Type B pancreatic cell (in vitro differentiated cells): ENCODE measurements around the gene ZSWIM5. TPM values are rescaled to one million over a fixed set of nuclear protein-coding genes. Genes with fewer than 3 reads are reported as not detected.
"Not testable (repeated sequence)": the region's sequence is repeated elsewhere in the genome, so short reads cannot be mapped to it uniquely, and the experiment has no call there.

Experiments
- DNase-seq: peaks from one replicate; pipeline ENCODE4 v3.0.0; 2021; ENCODE audit warnings: mixed read lengths; ENCODE audit not compliant: unreplicated experiment; ENCODE audit errors: extremely low spot score
- H3K27ac Mint-ChIP-seq: 2 replicates; pipeline ENCODE4 v1.8.0; 2021; ENCODE audit warnings: mild to moderate bottlenecking, mixed read lengths
- H3K27me3 Mint-ChIP-seq: 2 replicates; pipeline ENCODE4 v1.8.0; 2021; ENCODE audit warnings: mixed read lengths
- H3K36me3 Mint-ChIP-seq: 2 replicates; pipeline ENCODE4 v1.8.0; 2021; ENCODE audit warnings: mixed read lengths
- H3K4me1 Mint-ChIP-seq: one replicate; pipeline ENCODE4 v1.8.0; 2021; ENCODE audit warnings: mixed read lengths; ENCODE audit not compliant: unreplicated experiment
- H3K4me3 Mint-ChIP-seq: 2 replicates; pipeline ENCODE4 v1.8.0; 2021; ENCODE audit warnings: mild to moderate bottlenecking, mixed read lengths
- H3K9me3 Mint-ChIP-seq: 2 replicates; pipeline ENCODE4 v1.8.0; 2021; ENCODE audit warnings: mixed read lengths
- long read RNA-seq: library from polyadenylated mRNA; unstranded; transcript quantifications from one replicate; pipeline ENCODE4 v2.0.0, GENCODE V29; 2020
- total RNA-seq: library from RNA; stranded (reverse); gene quantifications from 2 replicates; pipeline ENCODE4 v1.2.1, GENCODE V29; 2021; ENCODE audit warnings: low replicate concordance
- TF ChIP-seq, protein P1 (sequence below): fragments of 200-600 bp; sonication (generic); conservative IDR thresholded peaks from 2 replicates; pipeline ENCODE4 v1.5.0; 2021; ENCODE audit warnings: antibody characterized with exemption, mild to moderate bottlenecking

ZSWIM5 gene
- 1.9 and 2.7 TPM in 2 replicates for total RNA-seq
- long read RNA-seq, partial matches to known transcripts: 1 of 1 reads
- long read RNA-seq, other reads (novel, unspliced or antisense): 0 of 1 reads

DNA sequence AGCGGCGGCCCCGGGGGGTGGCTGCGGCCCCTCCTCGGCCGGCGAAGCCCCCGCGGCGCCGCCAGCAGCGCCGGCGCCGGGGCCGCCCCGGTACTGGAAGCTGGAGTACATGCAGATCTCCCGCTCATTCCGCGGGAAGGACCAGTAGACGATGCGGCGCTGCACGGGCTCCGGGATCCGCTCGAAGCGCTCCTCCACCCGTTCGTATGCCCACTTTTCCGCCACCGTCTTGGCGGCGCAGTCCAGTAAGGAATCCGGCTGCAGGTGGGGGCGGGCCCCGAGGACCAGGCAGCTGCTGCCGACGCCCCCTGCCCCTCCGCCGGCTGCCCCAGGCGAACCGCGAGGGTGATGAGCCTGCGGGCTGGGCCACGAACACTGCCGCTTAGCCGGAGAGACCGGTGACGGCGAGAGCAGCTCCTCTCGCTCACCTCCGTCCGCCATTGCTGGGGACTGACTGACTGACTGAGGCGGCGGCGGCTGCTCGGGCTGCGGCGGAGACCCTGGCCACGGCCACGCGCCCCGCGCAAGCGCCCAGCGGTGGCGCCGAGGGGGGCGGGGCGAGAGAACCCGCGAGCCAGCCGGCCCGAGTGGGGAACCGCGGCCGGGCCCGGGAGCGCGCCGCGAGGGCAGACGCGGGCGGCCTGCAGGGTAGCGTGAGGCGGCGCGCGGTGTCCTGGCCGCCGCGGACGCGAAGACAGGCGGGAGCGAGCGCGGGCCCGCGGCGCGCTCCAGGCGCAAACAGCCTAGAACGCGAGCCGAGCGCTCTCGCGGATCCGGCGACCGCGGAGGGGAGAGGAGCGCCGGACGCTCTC, at the start of gene ZSWIM5:
TSS of gene ZSWIM5 (minus strand) at position 696 of the 812 bp plus-strand sequence. CDS start at position 441, 255 bp downstream.
- H3K4me3 Mint-ChIP-seq: peak within 1 kb of the TSS; percentile 93
- DNase-seq: peak; percentile 80

DNA sequence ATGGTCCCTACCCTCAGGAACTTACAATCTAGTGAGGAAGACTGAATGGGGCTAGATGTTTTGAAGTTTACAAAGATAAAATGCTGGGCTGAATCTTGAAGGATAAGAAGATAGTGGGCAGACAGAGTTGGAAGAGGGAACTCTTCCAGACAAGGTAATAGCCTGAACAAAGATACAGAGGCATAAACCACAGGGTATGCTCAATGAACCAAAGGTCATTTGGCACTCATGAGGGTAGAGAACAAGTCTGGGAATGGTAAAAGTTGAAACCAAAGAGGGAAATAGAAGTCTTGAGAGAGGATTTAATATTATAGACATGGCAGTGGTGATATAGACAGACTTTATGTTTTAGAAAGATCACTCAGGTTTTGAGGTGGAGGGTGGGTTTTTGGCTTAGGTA, 48.1 kb upstream of the ZSWIM5 start:
- Mint-ChIP-seq H3K4me3 (no peak overlapping the region), H3K4me1 (no peaks in the 10 kb centered on the region), H3K27ac (no peak overlapping the region), H3K36me3 (no peaks in the 10 kb centered on the region), H3K9me3 (peaks cover 3% of the 10 kb centered on the region), H3K27me3 (peaks cover 25% of the 10 kb centered on the region)
- TF ChIP-seq, protein P1, sequence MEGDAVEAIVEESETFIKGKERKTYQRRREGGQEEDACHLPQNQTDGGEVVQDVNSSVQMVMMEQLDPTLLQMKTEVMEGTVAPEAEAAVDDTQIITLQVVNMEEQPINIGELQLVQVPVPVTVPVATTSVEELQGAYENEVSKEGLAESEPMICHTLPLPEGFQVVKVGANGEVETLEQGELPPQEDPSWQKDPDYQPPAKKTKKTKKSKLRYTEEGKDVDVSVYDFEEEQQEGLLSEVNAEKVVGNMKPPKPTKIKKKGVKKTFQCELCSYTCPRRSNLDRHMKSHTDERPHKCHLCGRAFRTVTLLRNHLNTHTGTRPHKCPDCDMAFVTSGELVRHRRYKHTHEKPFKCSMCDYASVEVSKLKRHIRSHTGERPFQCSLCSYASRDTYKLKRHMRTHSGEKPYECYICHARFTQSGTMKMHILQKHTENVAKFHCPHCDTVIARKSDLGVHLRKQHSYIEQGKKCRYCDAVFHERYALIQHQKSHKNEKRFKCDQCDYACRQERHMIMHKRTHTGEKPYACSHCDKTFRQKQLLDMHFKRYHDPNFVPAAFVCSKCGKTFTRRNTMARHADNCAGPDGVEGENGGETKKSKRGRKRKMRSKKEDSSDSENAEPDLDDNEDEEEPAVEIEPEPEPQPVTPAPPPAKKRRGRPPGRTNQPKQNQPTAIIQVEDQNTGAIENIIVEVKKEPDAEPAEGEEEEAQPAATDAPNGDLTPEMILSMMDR: no peak
- DNase-seq: no peak

More for the DNA sequence above, at the start of gene ZSWIM5:
- Mint-ChIP-seq H3K4me1 (peaks cover 12% of the 10 kb centered on the region), H3K36me3 (no peaks in the 10 kb centered on the region), H3K27ac (peak within 1 kb of the TSS; percentile 72), H3K9me3 (no peaks in the 10 kb centered on the region), H3K27me3 (peaks cover 59% of the 10 kb centered on the region)
- TF ChIP-seq, protein P1: no peak

DNA sequence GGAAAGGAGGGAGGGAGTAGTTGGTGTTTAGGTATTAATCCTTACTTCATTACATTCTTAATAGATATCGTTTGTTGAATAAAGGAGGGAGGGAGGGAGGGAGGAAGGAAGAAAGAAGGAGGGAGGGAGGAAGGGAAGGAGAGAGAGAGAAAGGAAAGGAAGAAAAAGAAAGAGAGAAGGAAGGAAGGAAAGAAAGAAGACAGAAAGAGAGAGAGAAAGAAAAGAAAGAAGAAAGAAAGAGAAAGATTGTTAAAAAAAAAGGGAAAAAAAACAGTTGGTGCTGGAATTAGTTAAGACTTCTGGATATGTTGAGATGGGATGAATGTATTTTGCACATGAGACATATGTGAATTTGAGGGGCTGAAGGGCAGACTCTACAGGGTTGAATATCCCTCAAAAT, 44.1 kb upstream of the ZSWIM5 start:
- Mint-ChIP-seq H3K4me1 (no peaks in the 10 kb centered on the region), H3K27ac (no peak overlapping the region), H3K9me3 (peaks cover 6% of the 10 kb centered on the region), H3K27me3 (peaks cover 28% of the 10 kb centered on the region), H3K36me3 (no peaks in the 10 kb centered on the region), H3K4me3 (no peak overlapping the region)
- DNase-seq: no peak
- TF ChIP-seq, protein P1: no peak

DNA sequence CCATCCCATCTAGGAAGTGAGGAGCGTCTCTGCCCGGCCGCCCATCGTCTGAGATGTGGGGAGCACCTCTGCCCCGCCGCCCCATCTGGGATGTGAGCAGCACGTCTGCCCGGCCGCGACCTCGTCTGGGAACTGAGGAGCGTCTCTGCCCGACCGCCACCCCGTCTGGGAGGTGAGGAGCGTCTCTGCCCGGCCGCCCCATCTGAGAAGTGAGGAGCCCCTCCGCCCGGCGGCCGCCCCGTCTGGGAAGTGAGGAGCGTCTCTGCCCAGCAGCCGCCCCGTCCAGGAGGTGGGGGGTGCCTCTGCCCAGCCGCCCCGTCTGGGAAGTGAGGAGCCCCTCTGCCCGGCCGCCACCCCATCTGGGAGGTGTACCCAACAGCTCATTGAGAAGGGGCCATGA, 41.6 kb upstream of the ZSWIM5 start:
- not testable (repeated sequence) for H3K27ac Mint-ChIP-seq, H3K36me3 Mint-ChIP-seq, H3K4me1 Mint-ChIP-seq, H3K9me3 Mint-ChIP-seq, H3K4me3 Mint-ChIP-seq, DNase-seq
- H3K27me3 Mint-ChIP-seq: peaks cover 25% of the 10 kb centered on the region

DNA sequence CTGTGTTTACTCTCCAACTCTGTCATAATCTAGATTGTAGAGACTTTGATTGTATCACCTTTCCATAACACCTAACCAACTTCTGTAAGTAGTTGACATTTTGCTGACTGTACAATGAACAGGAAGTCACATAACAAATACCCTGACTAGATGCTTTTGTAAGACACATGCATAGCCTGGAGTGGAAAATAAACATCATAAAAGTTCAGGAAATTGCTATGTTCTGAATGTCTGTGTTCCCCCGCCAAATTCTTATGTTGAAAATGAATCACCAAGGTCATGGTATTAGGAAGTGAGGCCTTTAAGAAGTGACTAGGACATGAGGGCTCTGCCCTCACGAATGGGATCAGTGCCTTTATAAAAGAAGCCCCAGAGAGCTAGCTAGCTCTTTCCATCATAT, 40.4 kb upstream of the ZSWIM5 start:
- DNase-seq: no peak
- Mint-ChIP-seq H3K4me1 (no peaks in the 10 kb centered on the region), H3K27me3 (peaks cover 23% of the 10 kb centered on the region), H3K9me3 (peaks cover 11% of the 10 kb centered on the region), H3K4me3 (no peak overlapping the region), H3K36me3 (no peaks in the 10 kb centered on the region), H3K27ac (no peak overlapping the region)
- TF ChIP-seq, protein P1: no peak

DNA sequence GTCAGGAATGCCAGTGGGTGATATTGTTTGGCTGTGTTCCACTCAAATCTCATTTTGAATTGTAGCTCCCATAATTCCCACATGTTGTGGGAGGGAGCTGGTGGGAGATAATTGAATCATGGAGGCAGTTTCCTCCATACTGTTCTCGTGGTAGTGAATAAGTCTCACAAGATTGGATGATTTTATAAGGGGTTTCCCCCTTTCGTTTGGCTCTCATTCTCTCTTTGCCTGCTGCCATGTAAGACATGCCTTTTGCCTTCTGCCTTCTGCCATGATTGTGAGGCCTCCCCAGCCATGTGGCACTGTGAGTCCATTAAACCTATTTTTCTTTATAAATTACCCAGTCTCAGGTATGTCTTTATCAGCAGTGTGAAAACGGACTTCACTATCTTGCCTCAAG, 40.0 kb upstream of the ZSWIM5 start:
- not testable (repeated sequence) for H3K4me3 Mint-ChIP-seq, H3K27ac Mint-ChIP-seq, DNase-seq, H3K4me1 Mint-ChIP-seq, H3K36me3 Mint-ChIP-seq
- peaks cover 13% of the 10 kb centered on the region for H3K9me3 Mint-ChIP-seq
- peaks cover 20% of the 10 kb centered on the region for H3K27me3 Mint-ChIP-seq
